K562 (cell line): ENCODE measurements around the gene CFAP58. TPM values are rescaled to one million over a fixed set of nuclear protein-coding genes. Genes with fewer than 3 reads are reported as not detected.

Source experiments
- ELF1 ChIP-seq: fragments of 200-800 bp; sonication (Bioruptor generic); IDR thresholded peaks from 2 replicates; pipeline ENCODE4 v1.6.1; 2016; ENCODE audit warnings: missing genetic modification characterization, missing compliant biosample characterization
- FUS ChIP-seq: fragments of 200-400 bp; formaldehyde crosslinking; optimal IDR thresholded peaks from 2 replicates; pipeline ENCODE3; 2017; ENCODE audit warnings: low read depth, low read length
- HDAC2 ChIP-seq: fragments of 450-650 bp; IDR thresholded peaks from 2 replicates; pipeline ENCODE4 v1.6.1; 2016; ENCODE audit warnings: mild to moderate bottlenecking
- POLR2A ChIP-seq: fragments of 450-650 bp; conservative IDR thresholded peaks from 2 replicates; pipeline ENCODE4 v1.6.1; 2016
- POLR2AphosphoS5 ChIP-seq: IDR thresholded peaks from 2 replicates; pipeline ENCODE4 v1.6.1; 2011; ENCODE audit warnings: mild to moderate bottlenecking, low read depth, low read length, moderate library complexity; ENCODE audit not compliant: control insufficient read depth, insufficient read depth
- PPARD ChIP-seq: fragments of 250-450 bp; sonication (Bioruptor Pico); IDR thresholded peaks from 2 replicates; pipeline ENCODE4 v1.8.0; 2022; ENCODE audit warnings: inconsistent platforms, mild to moderate bottlenecking, moderate library complexity
- RNF2 ChIP-seq: sonication (generic); IDR thresholded peaks from 2 replicates; pipeline ENCODE4 v1.6.1; 2016
- SMC3 ChIP-seq: conservative IDR thresholded peaks from 2 replicates; pipeline ENCODE4 v1.6.1; 2011; ENCODE audit warnings: low read depth, low read length, improper control_type of control experiment; ENCODE audit not compliant: insufficient read depth
- TCFL5 ChIP-seq: fragments of 250-450 bp; sonication (Bioruptor Pico); conservative IDR thresholded peaks from 2 replicates; pipeline ENCODE4 v1.6.1; 2021; ENCODE audit warnings: mild to moderate bottlenecking, moderate library complexity, matching md5 sums
- TFAM ChIP-seq: fragments of 250-450 bp; sonication (Bioruptor Pico); conservative IDR thresholded peaks from 2 replicates; pipeline ENCODE4 v1.5.0; 2021; ENCODE audit warnings: mild to moderate bottlenecking, moderate library complexity
- ZNF253 ChIP-seq: fragments of 250-450 bp; sonication (Bioruptor Pico); conservative IDR thresholded peaks from 2 replicates; pipeline ENCODE4 v1.6.1; 2021; ENCODE audit warnings: mild to moderate bottlenecking
- ZNF263 ChIP-seq: sonication (generic); formaldehyde crosslinking; IDR thresholded peaks from 2 replicates; pipeline ENCODE4 v1.8.0; 2022; ENCODE audit warnings: mild to moderate bottlenecking, missing genetic modification reagents, borderline replicate concordance
- ZNF785 ChIP-seq: fragments of 250-450 bp; sonication (Bioruptor Pico); IDR thresholded peaks from 2 replicates; pipeline ENCODE4 v1.4.0; 2020; ENCODE audit warnings: mild to moderate bottlenecking
- polyA plus RNA-seq, 8 experiments: library from polyadenylated mRNA; depleted of rRNA in 4 of 8; stranded (reverse) in 5 of 8; unstranded in 3 of 8; fragments of >200 nt; fragmentation: Nextera tagmentation in 2 of 8; fragmentation: Illumina TruSeq in 1 of 8; extraction: Ambion mirVana in 2 of 8; extraction: Trizol in 1 of 8; gene quantifications; 2 replicates each; pipeline versions ENCODE4 v1.2.1 to v1.2.3, GENCODE V29; 2011 to 2014; ENCODE audit warnings: inconsistent platforms in 1 of 8, missing spikeins in 1 of 8
- total RNA-seq, 7 experiments: library from RNA; depleted of rRNA in 6 of 7; stranded (reverse); fragments of >200 nt in 6 of 7; fragmentation: Illumina TruSeq in 2 of 7; extraction: Trizol in 2 of 7; gene quantifications; 2 replicates each; pipeline versions ENCODE4 v1.2.1 to v1.2.3, GENCODE V29; 2011 to 2021; ENCODE audit warnings: low replicate concordance in 1 of 7
- TF ChIP-seq, protein P1 (sequence below), 2 experiments: fragments of 450-650 bp; formaldehyde crosslinking in 1 of 2; IDR thresholded peaks; 2 replicates each; pipeline versions ENCODE4 v1.4.0 to v1.6.1; 2014 to 2020; ENCODE audit warnings: mild to moderate bottlenecking in 2 of 2, borderline replicate concordance in 1 of 2, low read depth in 1 of 2
- TF ChIP-seq, protein P2 (sequence below): sonication (generic); formaldehyde crosslinking; IDR thresholded peaks from 2 replicates; pipeline ENCODE4 v1.9.0; 2022; ENCODE audit warnings: mild to moderate bottlenecking, missing genetic modification reagents
- TF ChIP-seq, protein P3 (sequence below): sonication (generic); formaldehyde crosslinking; IDR thresholded peaks from 2 replicates; pipeline ENCODE4 v1.8.0; 2022; ENCODE audit warnings: missing genetic modification reagents, mild to moderate bottlenecking, borderline replicate concordance
- TF ChIP-seq, protein P4 (sequence below): fragments of 450-650 bp; formaldehyde crosslinking; IDR thresholded peaks from 2 replicates; pipeline ENCODE4 v1.4.0; 2022; ENCODE audit warnings: mild to moderate bottlenecking, moderate library complexity

The CFAP58 gene
- total and polyA plus RNA-seq, 9 of the 15 experiments (the other 6 are each of a cell fraction or from before 2014, with no cell fraction given) = 0.08 to 2.0 (median 0.71) TPM

DNA sequence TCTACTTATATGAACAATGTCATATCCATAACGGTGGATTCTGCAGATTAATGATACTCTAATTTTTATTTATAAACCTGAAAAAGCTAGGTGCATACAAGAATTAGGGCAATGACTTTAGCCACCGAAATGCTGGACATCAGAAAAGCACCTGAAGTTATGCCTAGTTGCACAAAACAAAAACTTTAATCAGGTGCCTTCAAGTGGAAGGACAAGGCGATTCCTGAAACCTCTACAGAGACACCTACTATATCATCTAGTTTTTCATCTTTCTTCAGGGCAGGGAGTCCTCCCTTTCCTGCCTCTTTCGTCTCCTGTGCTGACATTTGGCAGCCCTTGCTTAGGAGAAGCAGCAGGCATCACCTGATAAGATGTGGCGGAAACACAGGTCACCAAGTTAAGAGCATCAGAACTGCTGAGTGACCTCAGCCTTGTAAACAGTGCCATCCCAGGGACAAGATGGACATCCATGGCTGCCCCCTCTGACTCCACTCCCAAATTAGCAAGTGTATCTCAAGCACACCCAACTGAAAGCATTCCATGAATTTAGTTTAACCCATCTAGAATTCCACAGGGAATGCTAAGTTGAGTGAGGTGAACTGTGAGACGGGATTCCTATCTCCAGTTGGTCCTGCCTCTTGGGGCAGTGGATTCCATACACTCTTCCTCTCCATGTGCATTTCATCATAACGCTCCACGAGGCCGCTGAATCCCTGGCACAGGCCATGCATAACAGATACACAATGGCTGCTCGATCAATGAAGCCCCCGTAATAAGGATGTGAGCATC lies 21.2 kb upstream of the CFAP58 start (continued):
- TF ChIP-seq, protein P1, sequence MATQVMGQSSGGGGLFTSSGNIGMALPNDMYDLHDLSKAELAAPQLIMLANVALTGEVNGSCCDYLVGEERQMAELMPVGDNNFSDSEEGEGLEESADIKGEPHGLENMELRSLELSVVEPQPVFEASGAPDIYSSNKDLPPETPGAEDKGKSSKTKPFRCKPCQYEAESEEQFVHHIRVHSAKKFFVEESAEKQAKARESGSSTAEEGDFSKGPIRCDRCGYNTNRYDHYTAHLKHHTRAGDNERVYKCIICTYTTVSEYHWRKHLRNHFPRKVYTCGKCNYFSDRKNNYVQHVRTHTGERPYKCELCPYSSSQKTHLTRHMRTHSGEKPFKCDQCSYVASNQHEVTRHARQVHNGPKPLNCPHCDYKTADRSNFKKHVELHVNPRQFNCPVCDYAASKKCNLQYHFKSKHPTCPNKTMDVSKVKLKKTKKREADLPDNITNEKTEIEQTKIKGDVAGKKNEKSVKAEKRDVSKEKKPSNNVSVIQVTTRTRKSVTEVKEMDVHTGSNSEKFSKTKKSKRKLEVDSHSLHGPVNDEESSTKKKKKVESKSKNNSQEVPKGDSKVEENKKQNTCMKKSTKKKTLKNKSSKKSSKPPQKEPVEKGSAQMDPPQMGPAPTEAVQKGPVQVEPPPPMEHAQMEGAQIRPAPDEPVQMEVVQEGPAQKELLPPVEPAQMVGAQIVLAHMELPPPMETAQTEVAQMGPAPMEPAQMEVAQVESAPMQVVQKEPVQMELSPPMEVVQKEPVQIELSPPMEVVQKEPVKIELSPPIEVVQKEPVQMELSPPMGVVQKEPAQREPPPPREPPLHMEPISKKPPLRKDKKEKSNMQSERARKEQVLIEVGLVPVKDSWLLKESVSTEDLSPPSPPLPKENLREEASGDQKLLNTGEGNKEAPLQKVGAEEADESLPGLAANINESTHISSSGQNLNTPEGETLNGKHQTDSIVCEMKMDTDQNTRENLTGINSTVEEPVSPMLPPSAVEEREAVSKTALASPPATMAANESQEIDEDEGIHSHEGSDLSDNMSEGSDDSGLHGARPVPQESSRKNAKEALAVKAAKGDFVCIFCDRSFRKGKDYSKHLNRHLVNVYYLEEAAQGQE (IDR thresholded peaks at IDR 0.05; ENCODE audit: borderline replicate concordance) = no peak
- TF ChIP-seq, protein P1 (CRISPR knock-in tag; IDR thresholded peaks at IDR 0.05; ENCODE audit: low read depth) = no peak
- peak; percentile 83 for TF ChIP-seq ZNF263 (CRISPR knock-in tag)
- TF ChIP-seq POLR2A = no peak
- TF ChIP-seq PPARD (CRISPR knock-in tag) = no peak
- TF ChIP-seq, protein P2, sequence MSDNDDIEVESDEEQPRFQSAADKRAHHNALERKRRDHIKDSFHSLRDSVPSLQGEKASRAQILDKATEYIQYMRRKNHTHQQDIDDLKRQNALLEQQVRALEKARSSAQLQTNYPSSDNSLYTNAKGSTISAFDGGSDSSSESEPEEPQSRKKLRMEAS (CRISPR knock-in tag) = no peak
- TF ChIP-seq ELF1 (tag) = no peak
- no peak for TF ChIP-seq SMC3
- TF ChIP-seq, protein P3, sequence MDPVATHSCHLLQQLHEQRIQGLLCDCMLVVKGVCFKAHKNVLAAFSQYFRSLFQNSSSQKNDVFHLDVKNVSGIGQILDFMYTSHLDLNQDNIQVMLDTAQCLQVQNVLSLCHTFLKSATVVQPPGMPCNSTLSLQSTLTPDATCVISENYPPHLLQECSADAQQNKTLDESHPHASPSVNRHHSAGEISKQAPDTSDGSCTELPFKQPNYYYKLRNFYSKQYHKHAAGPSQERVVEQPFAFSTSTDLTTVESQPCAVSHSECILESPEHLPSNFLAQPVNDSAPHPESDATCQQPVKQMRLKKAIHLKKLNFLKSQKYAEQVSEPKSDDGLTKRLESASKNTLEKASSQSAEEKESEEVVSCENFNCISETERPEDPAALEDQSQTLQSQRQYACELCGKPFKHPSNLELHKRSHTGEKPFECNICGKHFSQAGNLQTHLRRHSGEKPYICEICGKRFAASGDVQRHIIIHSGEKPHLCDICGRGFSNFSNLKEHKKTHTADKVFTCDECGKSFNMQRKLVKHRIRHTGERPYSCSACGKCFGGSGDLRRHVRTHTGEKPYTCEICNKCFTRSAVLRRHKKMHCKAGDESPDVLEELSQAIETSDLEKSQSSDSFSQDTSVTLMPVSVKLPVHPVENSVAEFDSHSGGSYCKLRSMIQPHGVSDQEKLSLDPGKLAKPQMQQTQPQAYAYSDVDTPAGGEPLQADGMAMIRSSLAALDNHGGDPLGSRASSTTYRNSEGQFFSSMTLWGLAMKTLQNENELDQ (CRISPR knock-in tag) = no peak
- TF ChIP-seq ZNF253 (CRISPR knock-in tag) = no peak
- TF ChIP-seq TCFL5 = no peak
- TF ChIP-seq HDAC2 = no peak
- peak; percentile 64; the same call in 1 of the 2 replicates for TF ChIP-seq POLR2AphosphoS5
- no peak for TF ChIP-seq ZNF785
- TF ChIP-seq, protein P4, sequence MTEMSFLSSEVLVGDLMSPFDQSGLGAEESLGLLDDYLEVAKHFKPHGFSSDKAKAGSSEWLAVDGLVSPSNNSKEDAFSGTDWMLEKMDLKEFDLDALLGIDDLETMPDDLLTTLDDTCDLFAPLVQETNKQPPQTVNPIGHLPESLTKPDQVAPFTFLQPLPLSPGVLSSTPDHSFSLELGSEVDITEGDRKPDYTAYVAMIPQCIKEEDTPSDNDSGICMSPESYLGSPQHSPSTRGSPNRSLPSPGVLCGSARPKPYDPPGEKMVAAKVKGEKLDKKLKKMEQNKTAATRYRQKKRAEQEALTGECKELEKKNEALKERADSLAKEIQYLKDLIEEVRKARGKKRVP (CRISPR knock-in tag) = no peak
- TF ChIP-seq FUS = no peak
- no peak for TF ChIP-seq RNF2
- no peak for TF ChIP-seq TFAM (CRISPR knock-in tag)
